NCI-H526 (cell line): ENCODE results near the gene CYP27B1.

ENCODE experiments used
- DNase-seq, 2 experiments: peaks; one replicate each; lab custom pipeline; 2025; lab: John Stamatoyannopoulos, UW

The CYP27B1 gene

DNA sequence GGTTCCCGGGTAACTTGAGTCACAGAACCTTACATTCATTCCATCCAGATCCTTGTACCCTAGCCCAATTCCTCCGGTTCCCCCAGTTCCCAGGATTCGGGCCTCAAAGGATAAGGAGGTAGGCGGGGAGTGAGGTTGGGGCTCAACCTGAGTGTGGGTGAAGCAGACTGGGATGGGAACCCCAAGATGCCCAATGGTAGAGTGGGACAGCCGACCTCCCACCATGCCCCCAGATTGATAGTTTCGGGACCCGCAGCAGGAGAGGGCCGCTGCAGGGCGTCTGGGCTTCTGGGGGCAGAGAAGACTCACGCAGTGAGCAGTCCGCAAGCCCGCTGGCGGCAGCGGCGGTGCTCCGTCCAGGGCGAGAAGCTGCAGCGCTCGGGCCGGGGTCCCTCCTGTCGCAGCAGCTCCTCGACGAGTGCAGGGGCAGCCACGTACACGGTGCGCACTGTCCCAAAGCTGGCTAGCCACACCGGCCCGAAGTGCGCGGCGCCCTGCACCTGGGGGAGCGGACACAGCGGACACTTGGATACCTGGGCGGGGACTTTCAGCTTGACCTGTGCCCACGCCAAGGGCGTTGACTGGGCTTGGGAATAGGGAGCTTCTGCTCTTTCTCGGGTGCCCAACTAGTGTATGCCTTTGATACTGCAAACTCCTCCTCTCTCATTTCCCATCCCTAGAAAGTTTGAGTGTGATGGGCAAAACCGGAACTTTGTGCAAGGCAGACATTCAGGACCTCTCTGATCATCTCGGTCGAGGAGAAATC, 997 bp downstream of the CYP27B1 start:
- peak in 1 of 2 experiments; percentile 27 for DNase-seq

GRCh38 chr12:57765003-57765697, 1.7 kb downstream of the CYP27B1 start:
- peak; percentile 17 to 72 for DNase-seq

DNA sequence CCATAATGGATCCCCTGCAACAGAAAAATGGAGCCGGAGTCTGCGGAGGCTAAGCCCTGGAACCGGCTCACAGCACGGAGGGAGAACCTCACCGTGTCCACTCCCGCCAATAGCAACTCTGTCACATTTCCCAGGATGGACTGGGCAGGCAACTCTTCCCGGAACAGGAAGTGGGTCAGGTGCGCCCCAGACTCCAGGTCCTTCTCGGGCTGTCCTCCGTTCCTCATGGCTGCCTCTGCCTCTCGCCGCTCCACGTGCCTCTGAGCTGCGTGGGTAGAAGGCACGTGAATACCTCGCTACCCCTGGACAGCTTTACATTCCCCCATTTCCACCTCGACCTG, 2.2 kb downstream of the CYP27B1 start:
- DNase-seq, result no peak

DNA sequence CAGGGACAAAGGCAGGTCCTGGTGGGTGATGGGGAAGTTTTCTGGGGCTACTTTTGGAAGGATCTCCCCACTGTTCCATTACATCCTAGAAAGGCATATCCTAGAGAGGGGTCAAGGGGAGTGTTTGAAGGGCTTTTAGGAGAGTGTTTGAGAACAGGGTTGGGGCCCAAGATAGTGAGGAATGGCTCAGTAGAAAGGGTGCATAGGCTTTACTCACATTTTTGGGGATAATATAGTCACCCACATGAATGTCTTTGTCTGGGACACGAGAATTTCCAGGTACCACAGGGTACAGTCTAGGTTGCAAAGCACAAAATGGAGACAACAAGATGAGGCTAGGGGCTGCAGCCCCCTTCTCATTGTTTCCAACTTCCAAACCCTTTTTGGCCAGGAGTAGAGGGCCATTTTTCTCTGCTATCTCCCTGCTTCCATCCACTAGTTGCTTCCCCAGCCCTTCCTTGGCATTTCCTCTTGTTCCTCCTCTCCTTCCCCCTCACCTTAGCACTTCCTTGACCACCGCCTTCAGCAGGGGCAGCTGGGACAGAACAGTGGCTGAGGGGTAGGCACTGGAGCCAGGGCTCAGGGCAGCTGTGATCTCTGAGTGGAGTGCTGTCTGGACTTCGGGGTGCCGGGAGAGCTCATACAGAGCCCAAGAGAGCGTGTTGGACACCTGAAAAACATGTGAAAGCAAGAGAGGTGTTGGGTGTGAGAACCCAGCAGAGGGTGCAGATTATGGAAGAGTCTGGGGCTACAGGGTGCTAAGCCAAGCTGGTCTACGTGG, 2.8 kb downstream of the CYP27B1 start:
- no peak for DNase-seq

DNA sequence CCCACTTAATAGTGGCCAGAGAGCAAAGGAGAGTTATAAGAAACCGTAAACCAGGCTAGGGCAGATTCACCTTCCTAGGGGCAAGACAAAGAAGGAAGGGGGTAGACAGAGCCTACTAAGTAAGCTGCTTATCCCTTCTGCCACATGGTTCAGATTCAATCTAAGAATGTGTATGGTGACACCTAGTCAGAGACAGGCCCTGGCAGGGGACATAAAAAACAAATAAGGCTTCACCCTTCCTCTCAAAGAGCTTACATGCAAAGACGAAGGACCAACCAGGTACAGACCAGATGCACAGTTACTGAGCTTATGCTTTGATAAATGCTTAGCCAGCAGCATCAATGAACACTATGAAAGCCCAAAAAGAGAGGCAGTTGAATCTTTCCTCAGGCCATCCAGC, 4.4 kb downstream of the CYP27B1 start:
- DNase-seq, result no peak

DNA sequence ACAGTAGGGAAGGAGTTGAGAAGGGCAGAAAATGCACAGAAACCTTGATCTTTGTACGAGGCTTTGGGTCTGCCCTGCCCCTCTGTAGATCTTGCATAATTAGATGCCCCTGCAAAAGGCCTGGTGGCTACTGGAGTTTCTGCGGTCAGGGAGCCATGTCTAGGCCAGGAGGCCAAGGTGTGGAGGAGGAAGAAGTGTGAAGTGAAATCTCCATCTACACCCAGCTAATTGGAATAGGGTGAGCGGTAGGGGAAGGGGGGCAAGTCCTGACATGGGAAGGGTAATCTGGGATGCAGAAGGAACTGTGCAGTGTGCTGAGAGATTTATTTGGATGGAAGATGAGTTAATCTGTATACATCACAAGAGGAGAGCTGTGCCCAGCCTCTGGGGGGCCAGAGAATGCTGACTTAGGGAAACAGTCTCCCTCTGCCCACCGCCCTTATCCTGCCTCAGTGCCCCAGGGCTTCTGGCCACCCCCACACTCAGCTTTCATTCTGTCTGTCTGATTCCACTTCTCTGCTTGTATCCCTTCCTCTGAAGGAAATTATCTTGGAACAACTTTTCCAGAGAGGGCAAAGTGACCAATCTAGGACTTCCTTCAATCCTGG, 5.4 kb downstream of the CYP27B1 start:
- DNase-seq, result no peak

DNA sequence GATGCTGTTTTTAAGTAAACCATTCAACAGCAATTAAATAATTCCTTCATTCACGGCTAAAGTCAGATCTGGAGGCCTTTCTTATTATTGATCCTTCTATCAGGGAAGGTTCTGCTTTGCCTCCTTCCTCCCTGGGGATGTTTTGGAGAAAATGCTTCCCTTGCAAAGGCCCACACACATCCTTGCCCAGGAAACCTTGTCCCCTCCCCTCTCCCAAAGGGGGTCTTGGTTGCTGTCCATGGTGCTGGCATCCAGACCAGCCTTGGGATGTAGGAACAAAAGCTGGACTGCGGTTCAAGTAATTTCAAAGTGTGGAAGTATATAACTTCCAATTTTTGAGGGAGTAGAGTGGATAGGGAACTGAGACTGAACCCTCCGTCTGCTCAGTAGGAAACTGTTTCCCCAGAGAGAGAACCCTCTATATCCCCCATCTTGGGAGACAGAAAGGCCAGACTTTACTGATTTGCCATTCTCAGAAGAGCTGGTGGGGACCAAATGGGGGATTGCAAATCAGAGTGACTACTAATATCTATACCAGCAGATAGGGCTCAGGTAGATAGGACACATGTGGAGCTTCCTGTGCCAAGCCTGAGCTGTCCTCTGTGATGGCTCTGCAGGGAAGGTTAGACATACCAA, 6.4 kb downstream of the CYP27B1 start:
- DNase-seq, result no peak

DNA sequence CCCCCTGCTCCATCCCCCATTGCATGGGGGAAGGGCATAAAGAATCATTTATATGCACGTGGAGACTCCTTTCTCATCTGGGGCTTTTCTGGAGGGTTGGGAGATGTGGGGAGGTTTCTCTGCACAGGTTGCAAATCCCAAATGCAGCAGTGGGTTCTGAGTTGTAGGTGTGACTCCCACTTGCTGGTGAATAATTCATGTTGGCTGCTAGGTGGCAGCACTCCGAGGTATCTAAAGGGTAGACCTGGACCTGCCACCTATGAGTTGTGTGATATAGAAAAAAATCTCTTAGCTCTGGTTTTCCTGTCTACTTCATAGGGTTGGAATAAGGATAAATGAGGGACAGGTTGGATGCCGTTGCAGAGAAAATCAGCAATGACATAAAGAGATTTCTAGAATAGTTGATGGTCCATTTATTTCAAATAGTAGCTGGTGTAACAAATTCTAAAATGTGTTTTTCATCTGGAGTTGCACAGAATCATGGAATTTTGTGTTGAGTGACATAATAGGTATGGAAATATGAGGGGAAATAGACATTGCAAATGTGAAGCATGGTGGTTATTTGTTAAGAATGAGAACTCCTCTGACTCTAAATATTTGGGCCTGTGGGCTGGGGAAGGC, 7.4 kb downstream of the CYP27B1 start:
- peak; percentile 20 to 58 for DNase-seq

DNA sequence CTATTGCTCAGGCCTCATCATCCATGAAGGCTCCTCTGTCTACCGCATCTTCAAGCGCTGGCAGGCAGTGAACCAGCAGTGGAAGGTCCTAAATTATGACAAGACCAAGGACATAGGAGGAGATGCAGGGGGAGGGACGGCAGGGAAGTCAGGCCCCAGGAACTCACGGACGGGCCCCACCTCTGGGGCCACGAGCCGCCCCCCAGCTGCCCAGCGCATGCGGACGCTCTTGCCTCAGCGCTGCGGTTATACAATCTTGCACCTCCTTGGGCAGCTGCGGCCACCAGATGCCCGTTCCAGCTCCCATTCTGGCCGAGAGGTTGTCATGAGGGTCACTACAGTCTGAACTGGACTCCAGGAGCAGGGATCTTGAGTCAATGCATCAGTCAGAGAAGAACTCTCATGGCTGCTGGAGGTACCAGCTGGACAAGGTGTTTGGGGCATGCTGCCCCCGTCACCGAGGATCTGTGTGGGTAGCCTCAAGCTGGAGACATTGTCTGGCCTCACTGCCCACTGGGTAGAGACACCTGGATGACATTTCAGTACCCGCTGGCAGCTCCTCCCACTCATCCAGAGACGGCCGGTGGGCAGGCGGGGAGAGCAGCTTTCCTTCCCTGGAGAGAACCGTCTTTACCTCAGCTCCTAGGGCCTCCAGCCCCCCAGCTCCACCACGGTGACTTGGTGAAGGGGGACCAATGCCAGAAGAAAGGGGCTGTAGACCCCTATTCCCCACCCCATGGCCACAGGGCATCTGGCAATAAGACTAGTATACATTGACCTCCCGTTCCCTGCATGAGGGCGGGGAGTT, 8.1 kb downstream of the CYP27B1 start:
- DNase-seq, result no peak

DNA sequence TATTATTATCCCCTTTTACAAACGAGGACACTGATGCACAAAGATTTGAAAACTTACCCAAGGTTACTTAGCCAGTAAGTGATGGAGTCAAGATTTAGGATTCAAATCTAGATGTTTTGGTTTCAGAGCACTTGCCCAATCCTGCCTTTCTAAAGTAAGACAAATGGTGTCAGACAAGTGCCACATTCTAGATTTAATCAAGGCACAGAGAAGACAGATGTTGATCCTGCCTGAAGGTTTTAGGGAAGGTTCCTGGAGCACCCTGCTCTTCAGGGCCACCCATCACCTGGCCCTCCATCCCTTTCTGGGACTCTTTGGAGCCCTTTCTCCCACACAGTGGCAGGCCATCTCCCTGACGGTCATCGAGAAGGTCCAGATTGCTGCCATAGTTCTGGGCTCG, 9.1 kb downstream of the CYP27B1 start:
- no peak for DNase-seq

GRCh38 chr12:57756406-57757341, 10.2 kb downstream of the CYP27B1 start:
- peak; percentile 41 to 83 for DNase-seq

DNA sequence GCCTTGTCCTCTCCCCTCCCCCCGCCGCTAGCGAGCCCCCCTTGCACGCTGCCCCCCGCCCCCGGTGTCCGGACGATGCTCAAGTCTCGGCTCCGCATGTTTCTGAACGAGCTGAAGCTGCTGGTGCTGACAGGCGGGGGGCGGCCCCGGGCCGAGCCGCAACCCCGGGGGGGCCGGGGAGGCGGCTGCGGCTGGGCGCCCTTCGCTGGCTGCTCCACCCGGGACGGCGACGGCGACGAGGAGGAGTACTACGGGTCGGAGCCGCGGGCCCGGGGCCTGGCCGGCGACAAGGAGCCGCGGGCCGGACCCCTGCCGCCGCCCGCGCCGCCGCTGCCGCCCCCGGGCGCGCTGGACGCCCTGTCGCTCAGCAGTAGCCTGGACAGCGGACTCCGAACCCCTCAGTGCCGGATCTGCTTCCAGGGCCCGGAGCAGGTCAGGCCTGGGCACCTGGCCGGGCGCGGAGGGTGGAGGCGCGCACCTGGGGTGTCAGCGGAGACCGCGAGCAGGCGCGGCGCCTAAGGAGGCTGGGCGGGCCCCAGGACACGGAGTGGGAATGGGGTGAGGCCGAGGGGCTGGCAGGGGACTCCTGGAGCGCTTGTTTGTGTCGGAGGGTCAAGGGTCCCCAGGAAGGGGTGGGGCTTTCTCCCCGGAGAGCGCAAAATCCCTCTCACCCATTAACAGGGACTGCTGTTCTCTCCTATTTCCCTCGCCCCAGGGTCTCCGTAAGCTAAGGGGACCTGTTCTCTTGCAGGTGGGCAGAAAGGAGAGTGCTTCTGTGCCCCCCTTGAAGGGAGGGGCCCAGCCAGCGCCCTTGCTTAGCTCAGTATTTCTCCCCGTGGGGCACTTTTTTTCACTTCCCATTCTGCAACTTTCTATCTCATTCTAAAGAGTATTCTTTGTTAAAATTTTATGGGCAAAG, 11.2 kb downstream of the CYP27B1 start:
- peak in 1 of 2 experiments; percentile 66 for DNase-seq

DNA sequence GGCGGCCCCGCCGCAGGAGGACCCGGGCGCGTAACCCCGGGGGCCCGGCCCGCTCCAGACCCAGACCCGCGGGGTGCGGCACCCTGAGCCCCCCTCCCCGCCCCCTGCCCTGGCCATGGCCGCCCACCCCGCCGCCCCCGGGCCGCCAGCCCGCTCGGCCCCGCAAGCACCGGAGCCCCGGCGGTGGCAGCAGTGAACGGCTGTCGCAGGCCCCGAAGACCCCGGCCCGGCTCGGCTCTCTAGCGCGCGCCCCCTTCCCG, 11.8 kb downstream of the CYP27B1 start:
- no peak for DNase-seq

DNA sequence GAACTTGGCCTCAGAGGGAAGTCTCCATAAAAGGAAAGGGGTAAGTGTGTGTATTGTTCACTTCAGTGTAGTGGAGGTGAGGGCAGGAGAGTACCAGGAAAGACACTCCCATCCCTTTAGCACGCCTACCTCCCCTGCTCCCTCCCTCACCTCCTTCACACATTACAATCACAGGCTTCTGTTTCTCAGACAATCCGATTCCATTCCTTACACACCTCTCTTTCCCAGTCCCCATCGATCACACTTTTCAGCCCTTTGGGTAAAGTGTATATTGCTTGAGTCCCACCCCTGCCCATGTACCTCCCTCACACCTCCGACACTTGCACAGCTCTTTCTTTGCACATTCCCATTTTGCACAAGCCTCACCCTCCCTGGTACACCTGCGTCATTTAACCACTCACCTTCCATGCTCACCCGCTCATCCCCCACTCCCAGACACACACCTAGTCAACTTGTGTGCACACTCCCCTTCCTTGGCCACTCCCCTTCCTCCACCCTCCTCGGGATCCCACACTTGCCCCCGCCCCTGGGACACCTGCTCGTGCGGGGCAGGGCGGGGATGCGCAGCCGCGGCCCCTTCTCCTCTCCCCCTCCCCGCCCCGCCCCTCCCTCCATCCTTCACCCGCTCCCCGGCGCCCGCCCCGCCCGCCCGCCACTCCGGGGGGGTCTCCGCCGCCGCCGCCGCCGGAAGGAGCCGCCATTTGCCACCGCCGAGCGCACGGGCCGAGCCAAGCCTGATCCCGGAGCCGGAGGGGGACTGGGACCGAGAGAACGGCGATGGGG, 12.3 kb downstream of the CYP27B1 start, which contains the start of gene MARCHF9:
TSS of gene MARCHF9 (plus strand) at position 693 of the 783 bp plus-strand sequence. CDS start 426 bp downstream, outside the sequence.
- DNase-seq, result peak; percentile 79 to 94

- DNase-seq, result no peak
Observed at GRCh38 chr12:57753756-57754337, 13.0 kb downstream of the CYP27B1 start.

- DNase-seq, result no peak
Observed at GRCh38 chr12:57752668-57753000, 14.2 kb downstream of the CYP27B1 start.
